ENCODE measurements around the gene C5orf52.

DNA sequence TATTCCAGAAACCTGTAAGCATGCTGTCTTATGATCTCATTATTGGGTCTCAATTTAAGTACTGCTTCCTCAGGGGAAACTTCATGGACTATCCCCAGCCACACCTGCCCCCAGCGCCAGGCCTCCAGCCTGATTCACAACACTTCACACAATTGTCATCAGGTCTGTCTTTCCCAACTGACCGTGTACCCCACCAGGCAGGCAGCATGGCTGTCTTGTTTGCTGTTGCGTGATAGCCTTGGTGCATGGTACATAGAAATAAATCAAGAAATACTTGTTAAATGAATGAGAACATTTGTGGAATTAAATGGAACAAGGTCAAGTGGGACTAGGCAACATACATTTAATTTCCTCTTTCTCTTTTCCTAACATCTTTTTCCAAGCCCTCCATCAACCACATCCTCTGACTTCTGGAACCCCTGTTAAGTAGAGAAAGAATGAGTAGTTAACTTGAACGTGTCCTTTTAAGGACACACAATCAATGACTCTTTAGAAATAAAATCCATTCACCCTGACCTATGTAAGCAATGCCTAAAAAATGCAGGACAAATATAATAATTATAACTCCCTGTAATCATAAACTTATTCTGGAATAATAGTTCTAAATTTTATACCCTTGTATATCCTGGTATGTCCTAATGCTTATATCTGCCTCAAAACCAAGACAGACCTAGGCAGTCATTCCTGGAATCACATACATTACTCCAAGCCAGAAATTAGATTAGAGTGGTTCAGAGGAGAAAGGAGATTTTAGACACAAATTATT is 42.7 kb downstream of the C5orf52 start:
- TF ChIP-seq CEBPB (IDR thresholded peaks at IDR 0.05) = no peak
- TF ChIP-seq MAFK (IDR thresholded peaks at IDR 0.05; ENCODE audit: partially characterized antibody) = no peak

Data from A549 (cell line).